Activated T-helper 2 cell treated with anti-CD3 and anti-CD28 coated beads, Interferon-gamma antibody, Interleukin-2, Interleukin-4, amounts not matched to agents 10 μg/mL and 5 μg/mL and 100 μg/mL, durations not matched to agents 14 hours and 24 hours and 36 hours (primary cell): ENCODE measurements around the gene HOXC5. TPM values are rescaled to one million over a fixed set of nuclear protein-coding genes. Genes with fewer than 3 reads are reported as not detected.

ENCODE experiments used
- DNase-seq: peaks from one replicate; pipeline ENCODE4 v3.0.0; 2021; ENCODE audit warnings: low spot score
- H3K27ac Mint-ChIP-seq: one replicate; pipeline ENCODE4 v1.8.0; 2021; ENCODE audit warnings: mixed read lengths
- H3K27me3 Mint-ChIP-seq: one replicate; pipeline ENCODE4 v1.8.0; 2021; ENCODE audit warnings: low read depth, mixed read lengths
- H3K36me3 Mint-ChIP-seq: one replicate; pipeline ENCODE4 v1.8.0; 2021; ENCODE audit warnings: low read depth, mixed read lengths
- H3K4me1 Mint-ChIP-seq: one replicate; pipeline ENCODE4 v1.8.0; 2021; ENCODE audit warnings: low read depth, mixed read lengths
- H3K4me3 Mint-ChIP-seq: one replicate; pipeline ENCODE4 v1.8.0; 2021; ENCODE audit warnings: low read depth, mild to moderate bottlenecking, moderate library complexity, mixed read lengths
- H3K9me3 Mint-ChIP-seq: one replicate; pipeline ENCODE4 v1.8.0; 2021; ENCODE audit warnings: mixed read lengths
- intact Hi-C: fragments of 100-400 bp; cut with micrococcal nuclease; formaldehyde crosslinking; loops from one replicate; pipeline ENCODE4 v1.15.1; 2023
- total RNA-seq: library from RNA; stranded (reverse); gene quantifications from 2 replicates; pipeline ENCODE4 v1.2.3, GENCODE V29; 2022

Gene HOXC5
- not detected in 2 replicates for total RNA-seq

DNA sequence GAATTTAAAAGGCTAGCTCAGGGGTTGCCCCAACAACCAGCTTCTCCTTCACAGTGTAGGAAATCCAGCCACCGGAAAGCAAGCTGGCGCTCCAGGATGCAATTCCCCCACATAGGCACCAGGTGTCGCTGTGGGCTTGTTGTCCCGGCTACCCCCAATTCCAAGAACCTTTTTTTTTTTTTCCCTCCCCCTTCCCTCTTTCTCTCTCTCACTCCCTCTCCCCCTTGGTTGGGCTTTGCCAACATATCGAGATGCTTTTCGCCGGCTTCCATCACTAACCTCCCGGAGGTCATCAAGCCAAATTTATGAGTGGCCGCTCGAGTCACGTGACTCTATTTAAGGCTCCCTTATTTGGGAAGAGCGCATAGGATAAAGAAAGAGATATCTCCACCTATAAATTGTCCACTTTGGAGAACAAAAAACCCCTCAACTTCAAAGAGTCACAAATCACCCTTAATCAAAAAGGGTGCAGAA lies at the start of gene HOXC5:
Gene HOXC5, plus strand, starts transcription at position 424 of the 474 bp plus-strand sequence. CDS start 73 bp downstream, outside the sequence.
- H3K4me3 Mint-ChIP-seq: no peak within 1 kb of the TSS
- no peak within 1 kb of the TSS for H3K27ac Mint-ChIP-seq
- peaks cover 7% of the 10 kb centered on the region for H3K4me1 Mint-ChIP-seq
- H3K9me3 Mint-ChIP-seq: no peaks in the 10 kb centered on the region
- peak; percentile 53 for DNase-seq
- peaks cover 78% of the 10 kb centered on the region for H3K27me3 Mint-ChIP-seq
- no peaks in the 10 kb centered on the region for H3K36me3 Mint-ChIP-seq
- intact Hi-C loops: loop anchor here (1.0 to 2.0 kb wide), 3 partner anchors 14 to 159 kb away; partner anchors contain the start of gene HOXC10

DNA sequence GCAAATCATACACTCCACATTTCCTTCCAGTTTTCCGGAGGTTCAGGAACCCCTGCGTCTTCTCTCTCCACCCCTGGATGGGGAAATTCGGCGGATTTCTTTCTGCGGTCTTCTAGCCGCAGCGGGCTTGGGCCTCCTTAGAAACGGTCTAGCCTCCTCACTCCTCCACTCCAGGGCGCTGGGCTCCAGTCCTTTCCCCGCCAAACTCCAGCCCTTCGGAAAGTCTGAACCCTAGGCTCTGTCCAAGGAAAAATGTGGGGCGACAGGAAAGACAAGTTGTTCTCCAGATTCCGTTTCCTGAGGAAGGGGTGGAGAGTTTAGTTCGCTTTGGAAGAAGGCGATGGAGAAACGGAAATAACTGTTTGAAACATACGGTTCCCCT lies 49.3 kb upstream of the HOXC5 start:
- H3K36me3 Mint-ChIP-seq: no peaks in the 10 kb centered on the region
- DNase-seq: no peak
- no peak overlapping the region for H3K27ac Mint-ChIP-seq
- intact Hi-C loops: no loop called here
- peaks cover 9% of the 10 kb centered on the region for H3K4me1 Mint-ChIP-seq
- no peak overlapping the region for H3K4me3 Mint-ChIP-seq
- H3K27me3 Mint-ChIP-seq: peaks cover 90% of the 10 kb centered on the region
- H3K9me3 Mint-ChIP-seq: no peaks in the 10 kb centered on the region

GRCh38 chr12:53983950-53984572 lies 48.8 kb upstream of the HOXC5 start:
- intact Hi-C loops: loop anchor here (2.0 kb wide), 2 partner anchors 15 to 49 kb away; partner anchors contain the start of gene HOXC5
- Mint-ChIP-seq H3K9me3 (no peaks in the 10 kb centered on the region), H3K4me3 (no peak overlapping the region), H3K27me3 (peaks cover 90% of the 10 kb centered on the region), H3K36me3 (no peaks in the 10 kb centered on the region), H3K27ac (no peak overlapping the region), H3K4me1 (peaks cover 11% of the 10 kb centered on the region)
- DNase-seq: no peak

DNA sequence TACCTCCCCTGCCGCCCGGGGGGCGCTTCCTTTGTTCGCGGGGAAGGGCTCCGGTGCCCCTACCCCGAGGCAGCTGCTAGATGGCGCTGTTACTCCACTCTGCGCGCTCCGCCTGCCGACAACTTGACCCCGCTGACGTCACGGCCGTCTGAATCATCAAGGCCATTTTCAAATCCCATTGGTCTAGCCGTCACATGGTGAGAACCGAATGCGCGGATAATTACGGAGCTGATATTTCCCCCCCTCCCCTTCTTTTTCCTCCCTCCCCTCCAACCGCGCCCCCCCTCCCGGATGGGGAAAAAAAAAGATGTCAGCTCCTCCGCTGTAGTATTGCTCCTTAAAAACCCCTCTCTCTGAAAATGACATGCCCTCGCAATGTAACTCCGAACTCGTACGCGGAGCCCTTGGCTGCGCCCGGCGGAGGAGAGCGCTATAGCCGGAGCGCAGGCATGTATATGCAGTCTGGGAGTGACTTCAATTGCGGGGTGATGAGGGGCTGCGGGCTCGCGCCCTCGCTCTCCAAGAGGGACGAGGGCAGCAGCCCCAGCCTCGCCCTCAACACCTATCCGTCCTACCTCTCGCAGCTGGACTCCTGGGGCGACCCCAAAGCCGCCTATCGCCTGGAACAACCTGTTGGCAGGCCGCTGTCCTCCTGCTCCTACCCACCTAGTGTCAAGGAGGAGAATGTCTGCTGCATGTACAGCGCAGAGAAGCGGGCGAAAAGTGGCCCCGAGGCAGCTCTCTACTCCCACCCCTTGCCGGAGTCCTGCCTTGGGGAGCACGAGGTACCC lies 47.8 kb upstream of the HOXC5 start, which contains the start of gene HOXC10:
Gene HOXC10, plus strand, starts transcription at position 246 of the 791 bp plus-strand sequence. Its CDS starts 114 bp downstream, at position 360.
- no peaks in the 10 kb centered on the region for H3K36me3 Mint-ChIP-seq
- peak; percentile 69 for DNase-seq
- no peaks in the 10 kb centered on the region for H3K9me3 Mint-ChIP-seq
- peaks cover 20% of the 10 kb centered on the region for H3K4me1 Mint-ChIP-seq
- no peak within 1 kb of the TSS for H3K27ac Mint-ChIP-seq
- H3K27me3 Mint-ChIP-seq: peaks cover 90% of the 10 kb centered on the region
- H3K4me3 Mint-ChIP-seq: peak within 1 kb of the TSS; percentile 7
- intact Hi-C loops: loop anchor here (2.0 kb wide), 2 partner anchors 14 to 48 kb away; partner anchors contain the start of gene HOXC5

GRCh38 chr12:53985692-53985993 lies 47.2 kb upstream of the HOXC5 start:
- Mint-ChIP-seq H3K4me3 (no peak overlapping the region), H3K36me3 (no peaks in the 10 kb centered on the region), H3K27ac (no peak overlapping the region), H3K9me3 (no peaks in the 10 kb centered on the region), H3K4me1 (peaks cover 21% of the 10 kb centered on the region), H3K27me3 (peaks cover 90% of the 10 kb centered on the region)
- intact Hi-C loops: loop anchor here (2.0 kb wide), 2 partner anchors 13 to 47 kb away; partner anchors contain the start of gene HOXC5
- DNase-seq: no peak

DNA sequence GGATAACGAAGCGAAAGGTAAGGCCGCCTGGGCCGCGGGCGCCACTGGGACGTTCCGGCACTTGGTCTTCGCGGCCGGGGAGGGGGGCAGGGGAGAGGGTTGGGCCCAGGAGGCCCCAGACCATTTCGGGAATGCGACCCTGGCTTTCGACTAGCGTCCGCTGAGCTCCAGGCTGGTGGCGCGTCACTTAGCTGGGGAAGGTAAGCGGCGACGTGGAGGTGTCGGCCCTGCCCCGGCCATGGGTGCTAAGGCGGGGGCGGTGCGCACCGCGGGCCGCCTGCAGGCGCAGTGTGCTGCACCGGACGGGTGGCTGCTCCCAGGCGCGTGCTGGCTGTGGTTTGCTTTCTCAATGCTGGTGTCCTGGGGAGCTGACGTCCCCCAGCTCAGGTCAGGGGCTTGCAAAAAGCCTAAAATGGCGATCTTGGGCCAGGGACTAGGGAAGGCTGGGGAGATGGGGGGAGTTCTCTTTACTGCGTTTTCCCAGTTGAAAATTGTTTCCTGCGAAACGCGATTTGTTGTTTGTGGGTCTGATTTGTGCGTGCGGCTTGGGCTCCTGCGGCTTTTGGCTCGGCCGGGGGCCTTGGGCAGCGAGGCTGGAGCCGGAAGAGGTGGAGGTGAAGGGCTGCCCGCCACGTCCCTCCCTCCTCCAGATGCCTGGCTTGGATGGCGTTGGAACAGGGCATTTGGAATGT lies 46.7 kb upstream of the HOXC5 start:
- Mint-ChIP-seq H3K36me3 (no peaks in the 10 kb centered on the region), H3K27ac (no peak overlapping the region), H3K9me3 (no peaks in the 10 kb centered on the region), H3K27me3 (peaks cover 90% of the 10 kb centered on the region), H3K4me3 (no peak overlapping the region), H3K4me1 (peaks cover 21% of the 10 kb centered on the region)
- intact Hi-C loops: loop anchor here (2.0 kb wide), 2 partner anchors 13 to 47 kb away; partner anchors contain the start of gene HOXC5
- no peak for DNase-seq

- no peak overlapping the region for H3K27ac Mint-ChIP-seq
- peaks cover 21% of the 10 kb centered on the region for H3K4me1 Mint-ChIP-seq
- no peaks in the 10 kb centered on the region for H3K36me3 Mint-ChIP-seq
- H3K4me3 Mint-ChIP-seq: no peak overlapping the region
- no peak for DNase-seq
- H3K27me3 Mint-ChIP-seq: peaks cover 90% of the 10 kb centered on the region
- H3K9me3 Mint-ChIP-seq: no peaks in the 10 kb centered on the region
- intact Hi-C loops: no loop called here
These were observed 46.0 kb upstream of the HOXC5 start for GRCh38 chr12:53986686-53987483.

GRCh38 chr12:53987787-53988230 lies 45.0 kb upstream of the HOXC5 start:
- H3K4me1 Mint-ChIP-seq: peaks cover 21% of the 10 kb centered on the region
- no peak overlapping the region for H3K4me3 Mint-ChIP-seq
- intact Hi-C loops: no loop called here
- no peaks in the 10 kb centered on the region for H3K9me3 Mint-ChIP-seq
- no peak overlapping the region for H3K27ac Mint-ChIP-seq
- H3K36me3 Mint-ChIP-seq: no peaks in the 10 kb centered on the region
- no peak for DNase-seq
- H3K27me3 Mint-ChIP-seq: peaks cover 91% of the 10 kb centered on the region

- DNase-seq: no peak
- H3K27me3 Mint-ChIP-seq: peaks cover 91% of the 10 kb centered on the region
- intact Hi-C loops: no loop called here
- H3K27ac Mint-ChIP-seq: no peak overlapping the region
- H3K36me3 Mint-ChIP-seq: no peaks in the 10 kb centered on the region
- H3K9me3 Mint-ChIP-seq: no peaks in the 10 kb centered on the region
- H3K4me1 Mint-ChIP-seq: peaks cover 21% of the 10 kb centered on the region
- H3K4me3 Mint-ChIP-seq: no peak overlapping the region
These were observed 44.2 kb upstream of the HOXC5 start for GRCh38 chr12:53988541-53989226.

- Mint-ChIP-seq H3K27me3 (peaks cover 93% of the 10 kb centered on the region), H3K4me1 (peaks cover 23% of the 10 kb centered on the region), H3K4me3 (no peak overlapping the region), H3K9me3 (no peaks in the 10 kb centered on the region), H3K36me3 (no peaks in the 10 kb centered on the region), H3K27ac (no peak overlapping the region)
- DNase-seq: no peak
- intact Hi-C loops: loop anchor here (10.0 kb wide), 2 partner anchors 55 to 295 kb away; partner anchors contain the start of gene HOXC13
These were observed 43.4 kb upstream of the HOXC5 start for GRCh38 chr12:53989227-53990113.
